Measurements from ENCODE around the gene ACTR10. TPM values are rescaled to one million over a fixed set of nuclear protein-coding genes. Genes with fewer than 3 reads are reported as not detected.
A peak's percentile ranks its signal among the peaks of the same experiment; 100 is the strongest.

Gene ACTR10
- total and polyA plus RNA-seq, 3 donors from 2014 or later: 53.0 to 87.2 (median 68.0) TPM

DNA sequence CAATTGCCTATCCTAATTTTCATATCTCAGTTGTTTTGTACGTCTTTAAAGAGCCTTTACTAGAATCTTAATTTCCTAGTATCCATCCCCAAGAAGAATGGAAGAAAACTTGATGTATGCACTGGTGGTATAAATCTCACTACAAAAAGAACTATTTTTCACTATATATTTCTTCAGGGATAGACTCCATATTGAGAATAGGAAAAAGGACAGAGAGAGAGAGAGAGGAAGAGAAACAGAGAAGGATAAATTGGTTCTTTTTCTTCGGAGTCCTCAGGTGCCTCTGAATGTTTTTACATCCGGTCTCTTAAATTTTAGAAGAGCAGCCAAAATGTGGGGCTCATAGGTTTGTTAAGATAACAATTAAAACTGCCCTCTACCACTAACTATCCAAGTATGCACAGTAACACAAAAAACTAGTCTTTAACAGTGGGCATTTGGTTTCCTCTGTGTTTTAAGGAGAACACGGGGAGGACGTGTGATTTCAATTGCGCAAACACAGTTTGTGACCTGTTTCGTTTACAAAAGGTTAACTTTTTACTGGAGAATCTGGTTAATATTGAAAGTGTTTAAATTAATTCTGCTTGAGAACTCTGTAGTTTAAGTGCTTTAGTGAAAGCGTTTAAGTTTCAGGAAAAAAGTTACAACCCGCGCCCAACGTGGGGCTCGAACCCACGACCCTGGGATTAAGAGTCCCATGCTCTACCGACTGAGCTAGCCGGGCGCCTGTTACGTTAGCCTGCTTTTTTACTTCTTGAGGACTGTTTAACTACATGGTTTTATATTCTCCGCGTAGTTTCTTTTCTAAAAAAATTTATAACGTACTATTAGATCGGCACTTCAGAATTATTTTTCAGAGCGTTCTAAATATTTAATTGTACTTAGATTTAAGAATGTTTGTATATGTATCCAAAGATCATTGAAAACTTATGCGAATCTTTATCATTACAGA is 39.6 kb downstream of the ACTR10 start:
- Histone ChIP-seq H3K27ac (peak overlapping the region; percentile 53 to 94), H3K4me1 (no peaks in the 10 kb centered on the region), H3K27me3 (no peaks in the 10 kb centered on the region), H3K4me3 (peak overlapping the region; percentile 57 to 70), H3K36me3 (ENCODE audit: low read depth, missing control alignments) (no peaks in the 10 kb centered on the region), H3K9me3 (no peaks in the 10 kb centered on the region)
- intact Hi-C loops (cut with DNase I; ENCODE audit: low total_unique reads): no loop called here
- TF ChIP-seq, protein P1, sequence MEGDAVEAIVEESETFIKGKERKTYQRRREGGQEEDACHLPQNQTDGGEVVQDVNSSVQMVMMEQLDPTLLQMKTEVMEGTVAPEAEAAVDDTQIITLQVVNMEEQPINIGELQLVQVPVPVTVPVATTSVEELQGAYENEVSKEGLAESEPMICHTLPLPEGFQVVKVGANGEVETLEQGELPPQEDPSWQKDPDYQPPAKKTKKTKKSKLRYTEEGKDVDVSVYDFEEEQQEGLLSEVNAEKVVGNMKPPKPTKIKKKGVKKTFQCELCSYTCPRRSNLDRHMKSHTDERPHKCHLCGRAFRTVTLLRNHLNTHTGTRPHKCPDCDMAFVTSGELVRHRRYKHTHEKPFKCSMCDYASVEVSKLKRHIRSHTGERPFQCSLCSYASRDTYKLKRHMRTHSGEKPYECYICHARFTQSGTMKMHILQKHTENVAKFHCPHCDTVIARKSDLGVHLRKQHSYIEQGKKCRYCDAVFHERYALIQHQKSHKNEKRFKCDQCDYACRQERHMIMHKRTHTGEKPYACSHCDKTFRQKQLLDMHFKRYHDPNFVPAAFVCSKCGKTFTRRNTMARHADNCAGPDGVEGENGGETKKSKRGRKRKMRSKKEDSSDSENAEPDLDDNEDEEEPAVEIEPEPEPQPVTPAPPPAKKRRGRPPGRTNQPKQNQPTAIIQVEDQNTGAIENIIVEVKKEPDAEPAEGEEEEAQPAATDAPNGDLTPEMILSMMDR (IDR thresholded peaks at IDR 0.05): no peak
- TF ChIP-seq POLR2A (IDR thresholded peaks at IDR 0.05): no peak
- 1 to 2% methylated on average over 23 of the region's 23 CpGs for WGBS, 2 donors
- DNase-seq: peak; percentile 87

DNA sequence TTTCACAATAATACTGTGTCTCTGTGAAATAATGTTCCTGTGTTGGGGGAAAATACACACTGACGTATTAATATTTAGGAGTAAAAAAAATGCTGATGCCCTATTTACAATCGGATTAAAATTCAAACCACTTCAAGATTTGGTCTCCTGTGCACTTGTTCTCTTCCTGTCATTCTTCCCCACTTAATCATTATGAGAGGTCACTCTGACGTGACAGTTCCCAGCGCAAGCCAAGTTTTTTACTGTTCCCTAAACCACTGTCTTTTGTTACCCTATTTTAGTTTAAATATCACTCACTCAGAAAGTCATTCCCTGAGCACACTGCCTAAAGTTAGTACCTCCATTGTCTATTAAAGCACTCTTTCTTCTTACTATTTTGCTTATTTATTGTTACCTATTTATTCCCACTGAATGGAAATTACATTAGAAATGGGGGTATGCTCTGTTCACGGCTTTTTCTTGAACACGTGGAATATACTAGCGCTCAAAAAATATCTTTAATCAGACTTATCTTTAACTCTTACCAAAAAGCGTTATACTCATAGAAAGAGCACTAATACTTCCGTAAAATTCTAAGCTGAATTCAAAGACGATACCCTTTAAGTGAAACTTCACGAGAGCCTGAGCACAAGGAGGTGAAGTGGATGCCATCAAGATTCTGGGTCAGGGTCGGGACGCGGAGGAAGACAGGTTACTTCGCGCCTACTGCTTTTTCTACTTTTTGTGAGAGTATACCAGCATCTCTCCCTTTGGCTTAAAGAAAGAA is 44.0 kb downstream of the ACTR10 start:
- no peak for DNase-seq
- peak overlapping the region; percentile 89 to 94 for H3K4me3 ChIP-seq
- H3K4me1 ChIP-seq: peaks cover 24% of the 10 kb centered on the region
- intact Hi-C loops (cut with DNase I; ENCODE audit: low total_unique reads): no loop called here
- WGBS, 2 donors: 0% methylated on average over 16 of the region's 16 CpGs
- TF ChIP-seq, protein P1 (IDR thresholded peaks at IDR 0.05): no peak
- TF ChIP-seq POLR2A (IDR thresholded peaks at IDR 0.05): no peak
- H3K27ac ChIP-seq: peak overlapping the region; percentile 86 to 97
- no peaks in the 10 kb centered on the region for H3K27me3 ChIP-seq
- no peaks in the 10 kb centered on the region for H3K9me3 ChIP-seq
- no peaks in the 10 kb centered on the region for H3K36me3 ChIP-seq (ENCODE audit: low read depth, missing control alignments)

DNA sequence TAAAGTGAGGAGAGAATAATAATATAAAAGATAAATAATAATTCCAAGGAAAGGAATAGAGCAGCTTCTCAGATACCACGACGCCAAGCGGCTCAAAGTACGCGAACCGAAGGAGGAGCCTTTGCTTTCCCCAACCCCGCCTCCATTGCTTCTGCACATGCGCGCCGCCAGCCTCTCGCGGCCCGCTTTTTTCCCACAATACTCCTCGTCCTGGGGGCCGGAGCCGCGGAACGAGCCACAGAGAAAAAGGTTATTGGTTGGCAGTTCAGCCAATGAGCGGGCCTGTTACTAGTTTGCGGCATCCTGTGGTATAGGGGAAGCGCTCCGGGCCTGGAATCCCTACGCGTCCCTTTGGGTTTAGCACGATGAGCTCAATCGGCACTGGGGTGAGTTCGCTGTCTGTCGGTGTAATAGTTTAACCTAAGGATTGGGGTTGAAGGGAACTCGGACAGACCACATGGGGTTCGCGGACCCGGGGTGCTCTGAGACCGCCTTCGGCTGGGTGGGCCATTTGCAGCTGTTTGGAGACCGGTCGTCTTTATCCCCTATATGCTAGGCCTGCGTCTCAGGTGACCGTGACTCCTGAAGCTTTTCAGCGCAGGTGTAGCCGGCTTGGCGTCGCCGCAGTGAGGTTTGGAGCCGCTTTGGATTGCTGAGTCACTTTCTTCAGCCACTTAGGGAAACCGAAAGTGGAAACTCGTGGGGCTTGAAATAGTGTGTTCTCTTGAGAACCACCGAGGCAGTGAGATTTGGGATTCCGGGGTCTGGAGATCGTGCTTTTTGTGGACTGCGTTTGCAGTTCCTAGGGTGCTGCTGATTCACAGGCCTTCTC is 44.8 kb downstream of the ACTR10 start, which contains the start of gene PSMA3:
PSMA3 (plus strand) TSS at position 288 of the 832 bp plus-strand sequence; CDS start at position 366, 78 bp downstream.
- Histone ChIP-seq H3K36me3 (ENCODE audit: low read depth, missing control alignments) (no peaks in the 10 kb centered on the region), H3K27ac (peak within 1 kb of the TSS; percentile 86 to 97)
- TF ChIP-seq, protein P1 (IDR thresholded peaks at IDR 0.05): peak in 1 of 3 experiments; percentile 8
- TF ChIP-seq POLR2A (IDR thresholded peaks at IDR 0.05): peak; percentile 29

DNA sequence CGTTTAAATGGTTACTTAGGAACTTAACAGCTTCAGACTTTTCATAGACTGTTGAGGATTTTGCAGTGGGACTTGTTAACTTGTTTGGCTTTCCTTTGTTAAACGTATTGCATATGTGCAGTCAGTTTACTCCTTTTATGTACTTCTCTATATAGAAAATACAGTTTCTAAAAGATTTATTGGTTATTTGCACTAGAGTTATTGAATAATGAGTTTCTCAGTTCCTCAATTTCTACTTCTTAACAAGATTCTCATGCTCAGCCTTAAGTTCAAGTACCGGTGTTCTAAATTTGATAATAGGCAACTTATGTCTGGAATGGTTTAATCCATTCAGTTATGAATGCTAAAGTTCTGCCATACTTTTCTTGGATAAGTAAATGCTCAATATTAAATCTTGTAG is 45.6 kb downstream of the ACTR10 start:
- H3K9me3 ChIP-seq: no peaks in the 10 kb centered on the region
- H3K27ac ChIP-seq: peak overlapping the region; percentile 86 to 97
- WGBS, 2 donors: 1 to 3% methylated on average over 3 of the region's 3 CpGs
- no peaks in the 10 kb centered on the region for H3K27me3 ChIP-seq
- no peak for DNase-seq
- intact Hi-C loops (cut with DNase I; ENCODE audit: low total_unique reads): no loop called here
- peak overlapping the region; percentile 89 to 94 for H3K4me3 ChIP-seq
- TF ChIP-seq POLR2A (IDR thresholded peaks at IDR 0.05): no peak
- TF ChIP-seq, protein P1 (IDR thresholded peaks at IDR 0.05): no peak
- no peaks in the 10 kb centered on the region for H3K36me3 ChIP-seq (ENCODE audit: low read depth, missing control alignments)
- H3K4me1 ChIP-seq: peaks cover 24% of the 10 kb centered on the region

More for the DNA sequence above, 44.8 kb downstream of the ACTR10 start, which contains the start of gene PSMA3:
- Histone ChIP-seq H3K9me3 (no peaks in the 10 kb centered on the region), H3K4me3 (peak within 1 kb of the TSS; percentile 89 to 94), H3K4me1 (peaks cover 24% of the 10 kb centered on the region), H3K27me3 (no peaks in the 10 kb centered on the region)
- DNase-seq: peak; percentile 98
- intact Hi-C loops (cut with DNase I; ENCODE audit: low total_unique reads): no loop called here
- WGBS, 2 donors: 0% methylated on average over 38 to 50 of the region's 50 CpGs

Measured in testis (tissue), 3 donors.